Measurements from ENCODE around the gene ZNF277.
"Not testable (repeated sequence)": the region's sequence is repeated elsewhere in the genome, so short reads cannot be mapped to it uniquely, and the experiment has no call there.

Gene ZNF277

DNA sequence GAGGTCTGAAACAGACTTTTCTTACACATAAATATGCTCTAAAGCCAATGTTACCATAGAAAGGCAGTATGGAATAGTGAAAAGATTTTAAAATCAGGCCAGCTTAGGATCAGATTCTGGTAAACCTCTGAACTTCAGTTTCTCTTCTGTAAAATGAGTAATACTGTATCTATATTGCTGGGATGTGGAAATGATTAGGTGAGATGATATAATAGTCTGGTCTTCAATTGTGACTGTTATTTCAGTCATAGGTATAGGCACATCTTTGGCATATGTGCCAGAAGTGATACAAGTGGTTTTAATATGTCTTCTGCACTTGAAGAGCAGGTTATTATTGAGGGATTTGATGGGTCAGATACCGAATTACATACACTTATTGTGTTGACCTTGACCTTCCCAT is 7.2 kb downstream of the ZNF277 start:
- no peak for DNase-seq

GRCh38 chr7:112214268-112214667 is 7.8 kb downstream of the ZNF277 start:
- no peak for DNase-seq

- DNase-seq: no peak
Observed at GRCh38 chr7:112214883-112215282, 8.4 kb downstream of the ZNF277 start.

GRCh38 chr7:112215787-112216186 is 9.3 kb downstream of the ZNF277 start:
- DNase-seq: no peak

- DNase-seq: no peak
Observed at GRCh38 chr7:112220877-112221434, 14.5 kb downstream of the ZNF277 start.

DNA sequence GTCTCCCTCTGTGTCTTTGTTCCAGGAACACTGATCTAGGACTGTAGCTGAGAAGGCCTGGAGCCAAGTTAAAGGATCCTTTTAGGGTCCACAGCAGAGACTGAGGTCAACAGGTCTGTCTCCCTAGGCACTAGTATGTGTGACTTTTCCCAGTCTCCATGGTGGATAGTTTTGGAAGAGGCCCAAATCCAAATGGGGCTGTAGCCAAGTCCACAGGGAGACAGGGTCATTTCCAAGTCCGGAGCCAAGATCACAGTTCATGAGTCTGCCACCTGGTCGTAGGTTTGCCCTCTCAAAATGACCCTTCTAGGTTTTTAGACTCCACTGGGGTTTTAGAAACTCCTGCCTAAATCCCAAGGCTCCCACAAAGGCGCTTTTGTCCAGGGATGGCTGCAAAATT is 16.8 kb downstream of the ZNF277 start:
- DNase-seq: no peak

DNA sequence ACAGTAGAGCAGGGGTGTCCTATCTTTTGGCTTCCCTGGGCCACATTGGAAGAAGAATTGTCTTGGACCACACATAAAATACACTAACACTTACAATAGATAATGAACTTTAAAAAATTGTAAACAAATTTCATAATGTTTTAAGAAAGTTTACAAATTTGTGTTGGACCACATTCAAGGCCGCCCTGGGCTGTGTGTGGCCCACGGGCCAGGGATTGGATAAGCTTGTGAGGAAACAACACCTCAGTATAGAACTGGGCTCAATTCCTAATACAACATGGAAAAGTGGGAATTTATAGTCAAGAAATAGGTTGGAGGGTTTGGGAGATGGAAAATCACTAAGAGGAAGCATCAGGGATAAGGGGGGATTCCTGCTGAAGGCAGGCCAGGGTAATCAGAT is 17.7 kb downstream of the ZNF277 start:
- DNase-seq: no peak

- DNase-seq: no peak
Observed at GRCh38 chr7:112225006-112225405, 18.5 kb downstream of the ZNF277 start.

DNA sequence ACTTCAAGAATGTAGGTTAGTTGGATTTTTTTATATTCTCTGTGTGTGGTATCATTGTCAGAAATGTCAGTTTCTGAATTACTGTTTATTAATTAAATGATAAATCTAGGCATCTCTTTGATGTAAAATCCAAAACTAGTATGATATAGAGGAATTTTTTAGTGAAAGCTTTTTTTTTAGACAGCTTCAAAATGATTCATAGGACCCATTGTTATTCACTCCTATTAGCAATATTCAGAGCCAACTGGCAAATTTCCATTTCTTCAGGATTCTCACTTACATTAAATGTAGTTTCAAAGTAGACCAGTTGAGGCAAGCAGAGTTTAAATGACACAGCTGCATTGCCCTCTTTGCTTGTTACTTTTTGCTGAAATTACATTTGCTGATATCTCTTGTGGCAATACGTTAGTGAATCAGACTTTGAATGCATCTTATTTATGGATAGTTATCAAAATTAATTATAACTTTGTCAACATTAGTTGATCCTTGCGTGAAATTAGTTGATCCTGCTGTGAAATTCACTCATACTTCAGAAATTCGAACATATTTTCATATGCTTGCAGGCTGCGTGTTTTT is 20.3 kb downstream of the ZNF277 start:
- no peak for DNase-seq

DNA sequence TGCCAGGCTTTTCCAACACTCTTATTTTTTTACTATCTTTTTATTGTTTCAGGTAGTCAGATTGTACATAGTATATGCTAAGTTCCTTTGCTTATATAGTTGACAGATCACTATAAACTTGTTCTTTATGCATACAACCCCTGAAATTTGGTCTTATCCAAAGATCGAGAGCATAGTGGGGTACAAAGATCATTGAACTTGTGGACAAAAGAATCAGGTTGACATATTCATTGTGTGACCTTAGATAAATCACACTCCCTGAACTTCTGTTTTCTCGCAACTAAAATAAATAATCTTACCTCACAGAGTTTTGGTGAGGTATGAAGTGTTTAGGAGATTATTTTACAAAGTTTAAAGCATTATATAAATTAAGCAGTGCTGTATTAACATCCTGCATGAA is 22.1 kb downstream of the ZNF277 start:
- no peak for DNase-seq

- DNase-seq: no peak
Observed at GRCh38 chr7:112232212-112232978, 25.9 kb downstream of the ZNF277 start.

- peak in 1 of 2 donors; percentile 5 for DNase-seq
Observed at GRCh38 chr7:112233048-112233697, 26.7 kb downstream of the ZNF277 start.

DNA sequence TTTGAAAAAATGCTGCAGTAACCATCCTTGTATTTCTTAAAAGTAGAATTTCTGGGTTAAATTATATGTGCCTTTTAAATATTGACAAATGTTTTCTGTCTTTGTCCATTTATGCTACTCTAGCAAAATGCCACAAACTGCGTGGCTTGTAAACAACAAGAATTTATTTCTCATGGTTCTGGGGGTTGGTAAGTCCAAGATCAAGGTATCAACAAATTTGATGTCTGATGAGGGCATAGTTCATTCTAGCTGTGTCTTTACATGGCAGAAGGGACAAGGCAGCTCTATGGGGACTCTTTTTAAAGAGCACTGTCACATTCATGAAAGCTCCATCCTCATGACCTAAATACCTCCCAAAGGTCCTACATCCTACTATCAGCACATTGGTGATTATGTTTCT is 27.7 kb downstream of the ZNF277 start:
- no peak for DNase-seq

DNA sequence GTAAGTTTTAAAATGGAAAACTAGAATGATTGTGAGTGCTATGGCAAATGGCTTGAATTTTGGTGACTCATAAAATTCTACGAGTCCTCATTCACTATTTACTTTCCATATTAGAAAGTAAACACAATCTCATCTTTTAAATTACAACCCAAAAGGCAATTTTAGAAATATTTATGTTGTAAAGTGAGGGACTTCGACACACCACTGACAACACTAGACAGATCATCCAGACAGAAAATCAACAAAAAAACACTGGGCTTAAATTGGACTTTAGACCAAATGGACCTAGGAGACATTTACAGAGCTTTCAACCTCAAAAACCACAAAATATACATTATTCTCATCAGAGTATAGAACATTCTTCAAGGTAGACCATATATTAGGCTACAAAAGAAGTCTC is 30.1 kb downstream of the ZNF277 start:
- DNase-seq: no peak

DNA sequence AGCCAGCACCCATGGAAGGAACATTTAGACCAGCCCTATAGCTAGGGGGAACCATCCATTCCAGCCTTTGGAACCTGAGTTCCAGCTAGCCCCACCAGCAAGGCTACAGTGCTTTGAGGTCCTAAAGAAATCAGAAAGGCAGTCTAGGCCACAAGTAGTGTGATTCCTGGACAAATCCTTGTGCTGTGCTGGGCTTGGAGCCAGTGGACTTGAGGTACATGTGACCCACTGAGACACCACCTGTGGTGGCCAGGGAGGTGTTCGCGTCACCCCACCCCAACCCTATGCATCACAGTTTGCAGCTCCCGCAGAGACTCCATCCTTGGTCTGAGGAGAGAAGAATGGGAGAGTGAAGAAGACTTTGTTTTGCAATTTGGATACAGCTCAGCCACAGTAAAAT is 31.8 kb downstream of the ZNF277 start:
- no peak for DNase-seq

GRCh38 chr7:112238852-112239610 is 32.5 kb downstream of the ZNF277 start:
- no peak for DNase-seq

DNA sequence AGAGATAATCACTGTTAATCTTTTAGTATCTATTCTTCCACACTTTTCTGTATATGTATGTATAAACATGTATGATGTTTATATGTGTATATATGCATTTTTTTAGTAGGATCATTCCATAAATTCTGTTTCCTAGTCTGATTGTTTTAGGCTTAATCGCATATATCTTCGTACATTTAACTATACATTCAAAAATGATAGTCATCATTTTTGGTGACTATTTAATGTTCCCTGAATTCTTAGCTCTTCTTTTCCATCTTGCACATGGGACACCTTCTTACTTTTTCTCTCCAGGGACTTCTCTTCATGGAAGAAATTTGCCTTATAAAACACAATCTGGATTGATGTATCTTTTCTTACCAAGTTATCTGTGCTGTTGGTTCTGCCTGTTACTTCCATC is 42.1 kb downstream of the ZNF277 start:
- no peak for DNase-seq

DNA sequence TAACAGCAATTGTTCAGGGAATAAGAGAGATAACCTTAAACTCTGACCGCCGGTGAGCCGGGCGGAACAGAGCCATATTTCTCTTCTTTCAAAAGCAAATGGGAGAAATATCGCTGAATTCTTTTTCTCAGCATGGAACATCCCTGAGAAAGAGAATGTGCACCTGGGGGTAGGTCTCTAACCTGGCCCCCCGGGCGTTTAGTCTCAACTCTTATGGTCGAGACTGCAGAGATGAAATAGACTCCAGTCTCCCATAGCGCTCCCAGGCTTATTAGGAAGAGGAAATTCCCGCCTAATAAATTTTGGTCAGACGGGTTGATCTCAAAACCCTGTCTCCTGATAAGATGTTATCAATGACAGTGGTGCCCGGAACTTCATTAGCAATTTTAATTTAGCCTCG is 43.5 kb downstream of the ZNF277 start:
- DNase-seq: not testable (repeated sequence)

GRCh38 chr7:112252141-112252540 is 45.6 kb downstream of the ZNF277 start:
- DNase-seq: no peak

DNA sequence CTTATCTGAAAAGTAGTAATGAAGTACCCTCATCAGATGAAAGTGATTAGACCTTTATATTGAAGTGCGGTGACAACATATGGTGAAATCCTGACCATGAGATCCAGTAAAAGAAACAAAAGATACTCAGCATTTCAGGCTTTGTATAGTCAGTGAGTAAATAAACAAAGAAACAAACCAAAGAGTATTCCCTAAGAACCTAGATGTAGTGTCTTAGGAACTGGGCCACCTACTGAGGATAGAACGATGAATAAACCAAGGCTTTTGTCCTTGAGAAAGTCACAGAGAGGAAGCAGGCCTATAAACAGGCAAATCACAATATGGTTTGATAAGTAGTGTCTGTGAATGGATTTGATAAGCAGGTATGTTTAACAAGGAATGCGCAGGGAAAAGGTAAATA is 46.2 kb downstream of the ZNF277 start:
- no peak for DNase-seq

- DNase-seq: no peak
Observed at GRCh38 chr7:112254156-112254555, 47.7 kb downstream of the ZNF277 start.

DNA sequence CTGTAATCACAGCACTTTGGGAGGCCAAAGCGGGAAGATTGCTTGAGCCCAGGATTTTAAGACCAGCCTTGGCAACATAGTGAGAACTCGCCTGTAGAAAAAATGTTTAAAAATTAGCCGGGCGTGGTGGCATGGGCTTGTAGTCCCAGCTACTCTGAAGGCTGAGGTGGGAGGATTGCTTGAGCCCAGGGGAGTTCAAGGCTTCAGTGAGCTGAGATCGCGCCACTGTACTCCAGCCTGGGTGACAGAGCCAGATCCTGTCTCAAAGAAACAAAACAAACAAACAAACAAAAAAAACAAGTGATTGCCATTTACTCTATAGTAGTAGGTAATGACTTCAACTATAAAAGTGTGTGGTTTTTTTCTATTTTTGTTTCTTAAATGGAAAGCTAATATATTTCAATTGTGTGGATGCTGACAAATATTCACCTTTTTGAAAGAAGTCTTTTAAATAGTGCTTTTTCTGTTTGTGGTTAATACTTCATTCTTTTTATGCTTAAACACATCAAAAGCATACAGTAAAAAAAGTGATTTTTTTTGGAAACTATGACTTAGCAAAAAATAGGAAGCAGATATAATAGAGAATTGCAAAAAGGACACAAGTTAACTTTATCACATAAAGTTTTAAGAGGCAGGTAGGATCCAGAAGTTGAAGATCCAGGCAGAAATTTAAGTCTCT is 48.4 kb downstream of the ZNF277 start:
- no peak for DNase-seq

DNA sequence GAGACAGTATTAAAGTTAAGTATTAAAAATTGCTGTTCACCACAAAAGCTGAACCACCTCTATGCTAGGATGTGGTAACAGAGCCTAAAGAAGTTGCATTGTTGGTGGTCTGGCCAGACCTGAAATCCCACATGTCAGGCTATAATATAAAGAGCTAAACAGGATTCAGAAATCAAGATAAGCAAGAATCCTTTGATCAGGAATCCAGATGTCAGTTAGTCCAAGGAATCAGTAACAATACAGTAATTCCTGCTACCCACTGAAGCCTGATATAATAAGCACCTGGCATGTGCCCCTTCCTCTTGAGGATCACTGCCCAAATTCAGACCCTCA is 48.9 kb downstream of the ZNF277 start:
- no peak for DNase-seq

Measured in inflammatory macrophage treated with lipopolysaccharide for 1 hour (primary cell).